ENCODE data around the gene RASGRF2.
"Not testable (repeated sequence)": the region's sequence is repeated elsewhere in the genome, so short reads cannot be mapped to it uniquely, and the experiment has no call there.

Gene RASGRF2

GRCh38 chr5:81080809-81081460 is 120.8 kb downstream of the RASGRF2 start:
- no peak for DNase-seq

GRCh38 chr5:81081461-81081835 is 121.3 kb downstream of the RASGRF2 start:
- no peak for DNase-seq

GRCh38 chr5:81086881-81087281 is 126.7 kb downstream of the RASGRF2 start:
- DNase-seq = no peak

GRCh38 chr5:81091199-81091598 is 131.0 kb downstream of the RASGRF2 start:
- no peak for DNase-seq

- DNase-seq = no peak
Observed at GRCh38 chr5:81093536-81094196, 133.5 kb downstream of the RASGRF2 start.

GRCh38 chr5:81095835-81096234 is 135.7 kb downstream of the RASGRF2 start:
- no peak for DNase-seq

- DNase-seq = no peak
Observed at GRCh38 chr5:81097713-81098112, 137.6 kb downstream of the RASGRF2 start.

- no peak for DNase-seq
Observed at GRCh38 chr5:81105261-81105877, 145.2 kb downstream of the RASGRF2 start.

GRCh38 chr5:81115261-81115660 is 155.1 kb downstream of the RASGRF2 start:
- no peak for DNase-seq

- DNase-seq = no peak
Observed at GRCh38 chr5:81117566-81117965, 157.4 kb downstream of the RASGRF2 start.

- no peak for DNase-seq
Observed at GRCh38 chr5:81121273-81121672, 161.1 kb downstream of the RASGRF2 start.

- DNase-seq = no peak
Observed at GRCh38 chr5:81121836-81122630, 161.9 kb downstream of the RASGRF2 start.

GRCh38 chr5:81124689-81125088 is 164.5 kb downstream of the RASGRF2 start:
- not testable (repeated sequence) for DNase-seq

- DNase-seq = no peak
Observed at GRCh38 chr5:81125959-81126358, 165.8 kb downstream of the RASGRF2 start.

GRCh38 chr5:81128416-81128815 is 168.3 kb downstream of the RASGRF2 start:
- DNase-seq = no peak

GRCh38 chr5:81132381-81132780 is 172.2 kb downstream of the RASGRF2 start:
- no peak for DNase-seq

- no peak for DNase-seq
Observed at GRCh38 chr5:81134066-81134465, 173.9 kb downstream of the RASGRF2 start.

GRCh38 chr5:81134566-81134965 is 174.4 kb downstream of the RASGRF2 start:
- no peak for DNase-seq

GRCh38 chr5:81136557-81136956 is 176.4 kb downstream of the RASGRF2 start:
- no peak for DNase-seq

- no peak for DNase-seq
Observed at GRCh38 chr5:81137833-81138232, 177.7 kb downstream of the RASGRF2 start.

GRCh38 chr5:81140441-81140840 is 180.3 kb downstream of the RASGRF2 start:
- DNase-seq = no peak

- no peak for DNase-seq
Observed at GRCh38 chr5:81140943-81141342, 180.8 kb downstream of the RASGRF2 start.

- no peak for DNase-seq
Observed at GRCh38 chr5:81142108-81142507, 181.9 kb downstream of the RASGRF2 start.
